NCI-H748 (cell line): ENCODE results near the gene TXNL4A.
A peak's percentile ranks its signal among the peaks of the same experiment; 100 is the strongest.

Experiments
- DNase-seq: peaks from one replicate; lab custom pipeline; 2025; ENCODE audit not compliant: unreplicated experiment; lab: John Stamatoyannopoulos, UW

TXNL4A gene

DNA sequence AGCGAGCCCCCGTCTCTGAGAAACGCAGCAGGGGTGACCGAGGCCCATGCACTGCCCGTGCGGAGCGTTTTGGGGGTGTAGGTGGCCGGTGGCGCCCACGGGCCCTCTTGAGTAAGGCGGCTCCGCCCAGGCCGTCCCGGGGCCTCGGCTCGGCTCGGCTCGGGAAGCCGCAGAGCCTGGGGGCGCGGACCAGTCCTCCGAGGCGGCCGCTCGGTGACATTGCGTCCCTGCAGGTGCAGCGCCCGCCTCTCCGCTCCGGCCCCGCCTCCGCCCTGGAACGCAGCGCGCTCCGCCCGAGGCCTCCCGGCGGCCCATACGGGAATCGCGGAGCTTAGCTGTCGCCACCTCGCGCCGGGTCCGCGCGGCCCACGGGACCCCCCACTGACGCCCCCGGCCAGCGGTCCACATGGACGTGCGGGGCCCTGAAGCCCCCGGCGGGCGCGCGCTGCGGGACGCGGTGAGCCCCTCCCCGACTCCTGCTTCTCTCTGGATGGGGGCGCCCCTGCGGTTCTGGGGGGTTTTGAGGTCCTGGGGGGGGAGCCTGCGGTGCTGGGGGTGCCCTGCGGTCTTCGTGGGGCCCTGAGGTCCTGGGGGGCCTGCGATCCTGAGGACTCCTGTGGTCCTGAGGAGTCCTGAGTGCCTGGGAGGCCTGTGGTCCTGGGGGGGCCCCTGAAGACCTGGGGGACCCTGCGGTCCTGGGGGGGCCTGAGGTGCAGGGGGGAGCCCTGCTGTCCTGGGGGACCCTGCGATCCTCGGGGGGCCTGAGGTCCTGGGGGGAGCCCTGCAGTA, 23.8 kb downstream of the TXNL4A start, which contains the start of gene HSBP1L1:
TSS of gene HSBP1L1 (plus strand) at position 314 of the 789 bp plus-strand sequence. CDS start at position 407, 93 bp downstream.
- peak; percentile 75 for DNase-seq

DNA sequence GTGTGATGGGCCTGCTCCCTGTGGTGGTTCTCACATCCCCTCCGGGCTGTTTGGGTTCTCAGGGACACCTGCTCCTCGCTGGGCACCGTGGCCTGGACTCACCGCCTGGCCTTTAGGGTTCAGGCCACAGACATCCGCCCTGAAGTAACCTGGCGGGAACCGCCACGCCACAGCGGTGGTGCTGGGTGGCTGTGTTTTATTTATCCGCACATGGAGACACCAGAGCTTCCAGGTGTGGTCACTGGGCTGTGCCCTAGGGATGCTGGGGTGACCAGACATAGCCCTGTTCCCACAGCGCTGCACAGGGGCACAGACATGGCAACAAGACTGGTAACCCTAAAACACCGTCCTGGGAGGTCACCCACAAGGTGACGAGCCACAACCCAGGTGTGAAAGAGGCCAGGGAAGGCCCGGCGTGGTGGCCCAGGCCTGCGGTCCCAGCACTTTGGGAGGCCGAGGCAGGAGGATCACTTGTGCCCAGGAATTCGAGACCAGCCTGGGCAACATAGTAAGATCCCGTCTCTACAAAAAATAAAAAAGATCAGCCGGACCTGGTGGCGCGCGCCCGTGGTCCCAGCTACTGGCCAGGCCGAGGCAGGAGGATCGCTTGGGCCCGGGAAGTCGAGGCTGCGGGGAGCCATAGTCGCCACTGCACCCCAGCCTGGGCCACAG, 24.6 kb downstream of the TXNL4A start:
- no peak for DNase-seq

DNA sequence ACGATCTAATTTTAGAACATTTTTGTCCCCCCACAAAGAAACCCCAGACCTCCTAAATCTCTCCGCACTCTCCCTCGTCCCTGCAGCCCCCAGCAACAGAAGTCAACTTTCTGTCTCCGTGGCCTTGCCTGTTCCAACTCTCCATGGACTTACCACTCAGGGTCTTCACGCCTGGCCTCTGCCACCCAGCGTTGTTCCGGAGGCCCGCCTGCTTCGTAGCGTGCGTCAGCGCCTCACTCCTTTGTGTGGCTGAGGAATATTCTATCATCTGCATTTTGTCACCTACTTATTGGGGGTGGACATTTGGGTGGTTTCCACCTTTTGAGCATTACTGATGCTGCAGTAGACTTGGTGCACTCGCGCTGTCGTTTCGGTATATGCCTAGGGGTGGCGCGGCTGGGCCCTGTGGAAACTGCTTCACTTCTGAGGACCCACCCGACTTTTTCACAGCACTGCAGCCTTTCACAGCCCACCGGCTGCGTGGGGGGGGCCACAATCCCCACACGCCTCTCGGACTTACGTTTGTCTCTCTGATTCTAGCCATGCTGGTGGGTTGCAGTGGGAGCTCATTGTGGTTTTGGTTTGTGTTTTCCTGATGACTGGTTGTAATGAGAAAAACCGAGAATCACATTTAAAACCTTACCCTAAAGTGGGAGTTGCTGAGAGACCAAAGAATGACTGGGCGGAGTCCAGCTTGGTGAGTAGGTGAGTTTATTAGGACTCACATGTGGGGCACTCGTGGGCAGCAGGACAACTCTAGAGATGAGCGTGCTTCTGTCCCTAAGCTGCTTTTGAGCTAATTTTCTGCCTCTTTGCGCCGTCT, 25.3 kb downstream of the TXNL4A start:
- DNase-seq = no peak

DNA sequence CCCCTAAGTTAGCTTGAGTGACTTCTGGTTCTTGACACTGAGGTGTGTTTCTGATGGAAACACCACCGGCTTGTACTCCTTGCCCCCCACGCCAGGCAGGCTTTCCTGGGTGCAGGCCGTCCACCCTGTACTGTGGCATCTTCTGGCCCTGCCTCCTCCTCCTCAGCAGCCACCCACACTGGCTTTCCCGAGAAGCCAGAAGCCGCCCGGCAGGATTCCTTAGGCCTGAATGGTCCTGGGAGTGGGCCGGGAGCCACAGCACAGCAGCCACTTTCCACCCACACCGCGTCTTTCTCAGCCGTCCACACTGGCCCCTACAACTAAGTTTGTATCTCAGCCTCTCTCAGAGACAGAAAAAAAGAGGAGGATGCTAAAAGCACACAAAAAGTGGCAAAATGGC, 26.1 kb downstream of the TXNL4A start:
- no peak for DNase-seq

DNA sequence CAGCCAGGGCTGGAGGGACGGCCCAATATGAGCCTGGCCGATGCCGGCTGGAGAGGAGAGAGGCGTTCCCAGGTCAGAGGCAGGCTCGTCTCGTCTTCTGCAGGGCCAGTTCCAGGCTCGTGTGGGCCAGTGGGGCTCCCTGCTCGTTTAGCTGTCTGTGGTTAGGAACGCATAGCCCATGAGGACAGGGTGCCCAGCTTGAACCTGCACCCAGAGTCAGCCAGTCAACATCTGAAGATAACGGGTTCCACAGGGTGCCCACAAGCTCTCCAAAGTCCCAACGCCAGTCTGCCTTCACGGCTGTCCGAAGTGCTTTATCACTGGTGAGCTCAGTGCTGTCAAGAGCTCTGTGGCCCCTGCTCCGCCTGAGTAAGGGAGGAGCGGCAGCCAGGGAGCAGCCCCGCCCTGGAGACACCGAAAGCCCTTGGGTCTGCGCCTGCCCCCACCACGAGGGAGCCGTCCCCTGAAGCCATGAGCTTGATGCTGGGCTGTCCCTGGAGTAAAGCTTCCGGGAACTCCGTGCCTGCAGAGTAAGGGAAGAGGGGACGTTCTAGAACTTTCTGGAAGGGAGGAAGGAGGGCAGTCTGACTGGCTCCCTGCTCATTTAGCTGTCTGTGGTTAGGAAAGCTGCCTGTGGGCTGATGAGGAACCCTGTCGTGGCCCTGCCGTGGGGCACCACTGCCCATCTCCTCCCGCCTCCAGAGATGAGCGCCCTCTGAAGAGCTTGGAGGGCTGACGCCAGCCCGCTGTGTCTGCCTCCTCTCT, 26.7 kb downstream of the TXNL4A start:
- no peak for DNase-seq

DNA sequence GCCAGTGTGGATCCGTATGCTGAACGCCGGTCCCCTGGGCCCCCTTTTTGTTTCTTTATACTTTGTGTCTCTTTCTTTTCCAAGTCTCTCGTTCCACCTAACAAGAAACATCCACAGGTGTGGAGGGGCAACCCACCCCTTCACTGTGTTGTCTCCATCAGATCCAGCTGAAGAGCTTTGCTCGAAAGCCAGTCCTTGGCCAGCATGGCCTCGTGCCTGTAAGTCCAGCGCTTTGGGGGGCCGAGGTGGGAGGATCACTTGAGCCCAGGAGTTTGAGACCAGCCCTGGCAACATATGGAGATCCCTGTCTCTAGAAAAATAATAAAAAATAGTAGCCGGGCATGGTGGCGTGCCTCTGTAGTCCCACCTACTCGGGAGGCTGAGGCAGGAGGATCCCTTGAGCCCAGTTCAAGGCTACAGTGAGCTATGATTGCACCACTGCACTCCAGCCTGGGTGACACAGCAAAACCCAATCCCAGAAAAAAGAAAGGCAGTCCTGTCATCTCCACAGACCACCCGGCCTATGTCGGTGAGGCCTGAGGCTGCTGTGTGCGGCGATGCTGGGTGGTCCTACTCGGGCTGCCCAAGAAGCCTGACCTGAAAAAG, 27.3 kb downstream of the TXNL4A start:
- DNase-seq = no peak

DNA sequence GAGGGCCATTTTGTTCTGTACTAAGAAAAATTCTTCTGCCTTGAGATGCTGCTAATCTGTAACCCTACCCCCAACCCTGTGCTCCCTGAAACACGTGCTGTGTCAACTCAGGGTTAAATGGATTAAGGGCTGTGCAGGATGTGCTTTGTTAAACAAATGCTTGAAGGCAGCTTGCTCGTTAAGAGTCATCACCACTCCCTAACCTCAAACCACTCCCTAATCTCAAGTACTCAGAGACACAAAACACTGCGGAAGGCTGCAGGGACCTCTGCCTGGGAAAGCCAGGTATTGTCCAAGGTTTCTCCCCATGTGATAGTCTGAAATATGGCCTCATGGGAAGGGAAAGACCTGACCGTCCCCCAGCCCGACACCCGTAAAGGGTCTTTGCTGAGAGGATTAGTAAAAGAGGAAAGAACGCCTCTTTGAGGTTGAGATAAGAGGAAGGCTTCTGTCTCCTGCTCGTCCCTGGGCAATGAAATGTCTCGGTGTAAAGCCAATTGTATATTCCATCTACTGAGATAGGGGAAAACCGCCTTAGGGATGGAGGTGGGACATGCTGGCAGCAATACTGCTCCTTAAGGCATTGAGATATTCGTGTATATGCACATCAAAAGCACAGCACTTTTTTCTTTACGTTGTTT, 28.1 kb downstream of the TXNL4A start:
- peak; percentile 87 for DNase-seq

DNA sequence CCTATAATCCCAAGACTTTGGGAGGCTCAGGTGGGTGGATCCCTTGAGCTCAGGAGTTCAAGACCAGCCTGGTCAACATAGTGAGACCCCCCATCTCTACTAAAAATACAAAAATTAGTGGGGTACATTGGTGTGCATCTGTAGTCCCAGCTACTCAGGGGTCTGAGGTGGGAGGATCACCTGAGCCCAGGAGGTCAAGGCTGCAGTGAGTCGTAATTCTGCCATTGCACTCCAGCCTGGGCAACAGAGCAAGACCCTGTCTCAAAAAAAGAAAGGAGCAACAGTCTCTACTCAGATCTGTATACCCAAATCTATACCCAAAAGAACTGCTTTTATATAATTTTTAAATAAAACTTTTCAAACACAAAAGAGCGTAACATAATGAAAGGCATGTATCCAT, 29.4 kb downstream of the TXNL4A start:
- DNase-seq = no peak

DNA sequence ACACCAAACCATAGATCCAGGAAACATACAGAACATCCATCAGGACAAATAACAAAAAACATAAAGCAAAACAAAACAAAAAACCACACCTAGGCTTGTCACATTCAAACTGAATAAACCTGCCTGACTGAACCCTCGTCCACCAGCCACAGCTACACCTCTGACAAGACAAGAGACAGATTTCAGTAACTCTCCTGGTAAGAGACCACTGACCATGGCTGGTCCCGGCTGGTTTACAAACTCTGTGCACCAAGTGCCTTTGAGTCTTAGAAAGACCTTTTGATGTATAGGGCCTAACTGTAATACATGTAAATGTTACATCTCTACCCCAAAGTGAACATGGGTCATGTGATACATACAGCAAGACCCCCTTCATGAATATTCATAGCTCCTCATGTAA, 32.1 kb downstream of the TXNL4A start:
- DNase-seq = no peak

DNA sequence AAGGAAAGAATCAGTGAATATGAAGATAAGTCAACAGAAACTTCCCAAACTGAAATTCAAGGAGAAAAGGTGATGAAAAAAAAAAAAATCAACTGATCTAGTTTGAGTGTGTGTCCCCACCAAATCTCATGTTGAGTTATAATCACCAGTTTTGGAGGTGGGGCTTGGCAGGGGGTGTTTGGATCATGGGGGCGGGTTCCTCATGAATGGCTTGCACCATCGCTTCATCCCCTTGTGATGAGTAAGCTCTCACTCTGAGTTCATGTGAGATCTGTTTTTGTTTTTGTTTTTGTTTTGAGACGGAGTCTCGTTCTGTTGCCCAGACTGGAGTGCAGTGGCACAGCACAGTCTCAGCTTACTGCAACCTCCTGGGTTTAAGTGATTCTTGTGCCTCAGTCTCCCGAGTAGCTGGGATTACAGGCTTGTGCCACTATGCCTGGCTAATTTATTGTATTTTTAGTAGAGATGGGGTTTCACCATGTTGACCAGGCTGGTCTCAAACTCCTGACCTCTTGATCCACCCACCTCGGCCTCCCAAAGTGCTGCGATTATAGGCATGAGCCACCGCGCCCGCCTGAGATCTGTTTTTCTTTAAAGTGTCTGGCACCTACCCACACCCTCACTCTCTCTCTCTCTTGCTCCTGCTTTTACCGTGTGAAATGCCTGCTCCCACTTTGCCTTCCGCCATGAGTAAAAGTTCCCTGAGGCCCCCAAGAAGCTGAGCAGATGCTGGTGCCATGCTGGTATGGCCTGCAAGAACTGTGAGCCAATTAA, 32.9 kb downstream of the TXNL4A start:
- no peak for DNase-seq

DNA sequence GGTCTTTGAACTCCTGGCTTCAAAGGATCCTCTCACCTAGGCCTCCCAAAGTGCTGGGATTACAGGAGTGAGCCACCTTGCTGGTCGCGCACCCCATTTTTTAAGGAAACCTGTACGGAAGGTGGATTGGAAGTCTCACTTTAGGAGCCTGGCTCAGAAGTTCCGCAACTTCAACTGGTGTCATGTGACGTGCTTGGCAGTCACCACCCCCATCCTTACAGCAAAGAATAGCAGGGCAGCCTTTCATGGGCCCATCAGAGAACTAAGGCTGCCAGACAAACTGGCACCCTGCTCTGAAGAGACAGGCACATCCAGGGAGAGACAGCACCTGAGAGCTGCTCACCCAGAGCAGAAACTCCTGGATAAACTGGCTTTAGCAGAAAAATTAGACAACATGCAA, 33.6 kb downstream of the TXNL4A start:
- no peak for DNase-seq

DNA sequence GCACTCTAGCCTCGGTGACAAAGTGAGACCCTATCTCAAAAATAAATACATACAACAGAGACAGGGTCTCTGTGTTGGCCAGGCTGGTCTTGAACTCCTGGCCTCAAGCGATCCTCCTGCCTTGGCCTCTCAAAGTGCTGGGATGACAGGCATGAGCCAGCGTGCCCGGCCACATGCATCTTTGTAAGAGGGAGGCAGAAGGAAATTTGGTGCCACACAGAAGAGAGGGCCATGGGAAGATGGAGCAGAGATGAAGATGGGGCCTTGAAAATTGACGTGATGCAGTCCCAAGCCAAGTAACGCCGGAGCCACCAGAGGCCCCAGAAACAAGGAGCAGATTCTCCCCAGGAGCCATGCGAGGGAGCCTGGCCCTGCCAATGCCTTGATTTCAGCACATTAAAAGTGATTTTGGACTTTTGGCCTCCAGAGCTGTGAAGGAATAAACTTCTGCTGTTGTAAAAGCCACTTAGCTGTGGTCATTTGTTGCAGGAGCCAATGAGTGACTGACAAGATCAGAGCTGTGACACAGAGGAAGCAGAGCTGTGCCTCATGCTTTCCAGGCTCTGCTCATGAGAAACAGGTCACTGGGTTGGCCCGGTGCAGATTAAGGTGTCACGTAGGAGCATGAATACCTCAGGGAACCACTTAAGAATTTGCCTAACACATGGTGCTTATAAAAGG, 34.3 kb downstream of the TXNL4A start:
- DNase-seq = no peak

DNA sequence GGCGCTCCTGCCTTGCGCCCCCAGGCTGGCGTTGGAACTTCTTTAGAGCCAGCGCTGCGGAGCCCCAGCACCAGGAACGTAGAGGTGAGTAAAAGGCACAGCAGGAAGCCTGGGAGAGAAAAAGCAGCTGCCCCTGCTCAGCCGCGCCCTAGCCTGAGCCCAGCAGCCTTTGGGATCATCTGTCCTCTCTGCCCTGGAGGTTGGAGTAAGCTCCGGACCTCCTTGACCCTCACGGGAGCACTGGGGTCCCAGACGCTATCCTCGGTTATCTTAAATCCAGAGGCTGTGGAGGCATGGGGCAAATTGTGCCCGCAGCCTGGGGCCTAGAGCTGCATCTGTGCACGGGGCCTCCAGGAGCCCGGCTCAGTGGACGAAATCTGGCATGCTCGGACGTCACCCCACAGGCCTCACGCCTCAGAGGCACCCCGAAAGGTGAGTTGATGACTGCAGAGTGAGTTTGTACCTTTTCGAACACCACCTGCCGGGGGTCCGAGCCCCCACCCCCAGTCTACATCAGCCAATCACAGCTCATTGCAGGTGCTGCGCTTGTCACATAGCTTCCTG, 35.3 kb downstream of the TXNL4A start:
- DNase-seq = peak; percentile 43

DNA sequence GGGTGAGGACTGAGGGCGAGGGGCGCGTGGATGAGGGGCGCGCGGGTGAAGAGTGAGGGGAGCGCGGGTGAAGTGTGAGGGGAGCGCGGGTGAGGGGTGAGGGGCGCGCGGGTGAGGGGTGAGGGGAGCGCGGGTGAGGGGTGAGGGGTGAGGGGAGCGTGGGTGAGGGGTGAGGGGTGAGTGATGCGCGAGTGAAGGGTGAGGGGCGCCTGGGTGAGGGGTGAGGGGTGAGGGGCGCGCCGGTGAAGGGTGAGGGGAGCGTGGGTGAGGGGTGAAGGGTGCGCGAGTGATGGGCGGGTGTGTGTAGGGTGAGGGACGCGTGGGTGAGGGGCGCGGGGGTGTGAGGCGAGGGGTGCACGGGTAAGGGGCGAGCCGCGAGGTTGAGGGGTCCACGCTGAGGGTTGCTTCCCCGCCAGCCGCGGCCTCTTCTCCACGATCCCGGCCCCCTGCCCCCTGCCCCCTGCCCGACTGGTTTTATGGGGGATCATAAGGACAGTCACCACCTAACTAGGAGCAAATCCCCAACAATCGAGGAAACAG, 35.8 kb downstream of the TXNL4A start:
- no peak for DNase-seq

DNA sequence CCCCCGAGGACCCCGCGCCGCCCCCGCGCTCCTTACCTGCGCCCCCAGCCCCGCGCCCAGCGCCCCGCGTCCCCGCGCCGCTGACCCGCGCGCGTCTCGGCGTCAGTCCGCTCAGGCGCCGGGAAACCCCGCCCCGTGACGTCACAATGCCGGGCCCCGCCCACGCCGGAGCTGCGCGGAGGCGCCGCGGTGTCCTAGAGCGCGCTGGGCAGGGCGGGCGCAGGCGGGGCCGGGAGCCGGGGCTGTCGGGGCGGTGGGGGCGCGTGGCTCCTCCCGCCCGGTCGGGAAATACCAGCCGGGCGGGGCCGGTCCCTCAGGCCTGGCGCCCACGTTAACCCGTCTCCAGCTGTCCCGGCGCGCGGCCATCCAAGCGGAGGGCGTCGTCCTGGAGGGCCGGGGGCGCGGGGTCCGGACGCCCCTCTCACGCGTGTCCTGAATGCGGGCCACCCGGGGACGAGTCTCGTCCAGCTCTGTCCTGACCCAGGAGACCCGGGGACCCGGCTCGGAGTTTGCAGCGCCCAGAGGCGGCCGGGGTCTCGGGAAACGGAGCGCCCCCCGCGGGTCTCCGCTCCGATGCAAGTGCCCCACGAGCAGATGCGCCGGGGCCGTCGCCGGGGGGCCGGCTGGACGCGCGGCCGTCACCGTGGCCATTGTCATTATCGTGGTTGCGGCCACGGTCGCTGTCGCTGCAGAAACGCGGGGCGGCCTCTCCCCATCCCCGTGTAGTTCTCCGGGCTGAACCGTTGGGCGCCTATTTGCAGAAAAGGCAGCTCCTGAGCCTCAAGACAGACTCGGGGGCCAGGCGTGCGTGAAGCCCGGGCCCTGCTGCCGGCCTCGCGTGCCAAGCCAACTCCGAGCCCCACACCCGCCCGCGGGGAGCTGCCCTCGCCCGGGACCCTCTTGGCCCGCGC, 36.6 kb downstream of the TXNL4A start, which contains the start of gene SLC66A2:
TSS of gene SLC66A2 (minus strand) at position 109 of the 911 bp plus-strand sequence. CDS start 727 bp downstream, outside the sequence.
- DNase-seq = peak; percentile 87

DNA sequence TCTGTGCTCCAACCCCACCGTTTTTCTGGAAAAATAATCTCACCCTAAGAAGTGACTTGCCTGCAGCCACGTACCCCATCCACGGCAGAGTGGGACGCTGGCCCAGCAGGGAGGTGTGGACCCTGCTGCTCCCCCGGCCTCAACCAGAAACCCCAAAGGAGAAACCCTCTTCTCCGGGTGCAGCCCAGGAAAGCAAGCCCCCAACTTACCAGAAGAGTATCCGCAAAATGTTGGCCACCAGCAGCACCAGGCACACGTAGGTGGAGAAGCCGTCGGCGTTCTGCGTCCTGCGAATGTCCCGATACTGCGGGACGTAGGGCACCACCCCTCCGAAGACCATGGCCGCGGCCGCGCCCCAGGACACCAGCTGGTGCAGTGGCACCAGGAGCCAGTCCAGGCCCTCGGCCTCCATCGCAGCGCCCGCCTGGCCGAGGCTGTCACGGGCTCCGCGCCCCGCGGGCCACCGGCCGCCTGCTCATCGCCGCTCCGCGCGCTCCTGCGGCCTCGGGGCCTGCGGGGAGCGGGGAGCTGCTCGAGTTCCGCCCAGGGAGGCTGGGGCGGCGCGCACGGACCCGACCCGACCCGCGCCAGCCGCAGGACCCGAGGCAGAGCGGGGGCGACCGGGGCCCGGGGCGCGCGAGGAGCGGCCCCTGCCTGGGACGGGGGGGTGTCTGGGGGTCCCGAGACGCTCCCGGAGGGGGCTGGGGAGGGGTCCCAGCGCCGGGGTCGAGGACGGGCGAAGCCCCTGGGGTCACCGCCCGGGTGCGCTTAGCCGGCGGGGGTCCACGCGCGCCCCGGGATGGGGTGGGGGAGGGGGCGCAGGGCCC, 37.6 kb downstream of the TXNL4A start:
- DNase-seq = peak; percentile 63
